HG02623 (cell line): ENCODE results near the gene CDK5.

Experiments used
- ATAC-seq: cut with Tn5 transposase; IDR thresholded peaks from one replicate; pipeline ENCODE4 v1.9.1; 2021; ENCODE audit warnings: moderate library complexity; ENCODE audit not compliant: unreplicated experiment

The CDK5 gene

DNA sequence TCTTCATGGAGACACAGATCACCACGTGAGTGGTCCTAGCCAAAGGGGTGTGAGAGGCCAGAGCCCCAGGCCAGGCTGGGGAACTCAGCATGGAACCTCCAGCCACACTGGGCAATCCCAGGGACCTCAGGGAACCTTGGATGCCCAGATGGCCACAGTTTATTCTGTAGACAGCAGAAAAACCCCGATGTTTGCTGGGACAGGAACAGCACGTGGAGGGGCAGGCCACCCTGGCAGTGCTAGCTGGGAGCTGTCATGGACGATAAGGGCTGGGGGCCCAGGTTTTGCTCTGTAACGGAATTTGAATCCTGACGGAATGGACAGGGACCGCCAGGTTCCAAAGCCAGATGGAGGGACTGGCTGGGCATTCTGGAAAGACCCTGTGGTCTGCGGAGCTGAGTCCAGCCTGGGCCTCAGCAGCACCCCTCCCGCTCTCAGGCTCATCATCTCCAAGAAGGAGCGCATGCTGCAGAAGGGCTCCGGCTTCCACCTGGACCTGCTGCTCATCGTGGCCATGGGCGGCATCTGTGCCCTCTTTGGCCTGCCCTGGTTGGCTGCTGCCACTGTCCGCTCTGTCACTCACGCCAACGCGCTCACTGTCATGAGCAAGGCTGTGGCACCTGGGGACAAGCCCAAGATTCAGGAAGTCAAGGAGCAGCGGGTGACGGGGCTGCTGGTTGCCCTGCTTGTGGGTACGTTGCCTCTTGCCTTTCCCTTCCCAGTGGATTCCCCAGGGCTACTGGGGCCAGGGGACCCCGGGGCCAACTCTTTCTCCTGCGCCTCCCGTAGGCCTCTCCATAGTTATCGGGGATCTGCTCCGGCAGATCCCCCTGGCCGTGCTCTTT is 17.3 kb upstream of the CDK5 start:
- no peak for ATAC-seq

DNA sequence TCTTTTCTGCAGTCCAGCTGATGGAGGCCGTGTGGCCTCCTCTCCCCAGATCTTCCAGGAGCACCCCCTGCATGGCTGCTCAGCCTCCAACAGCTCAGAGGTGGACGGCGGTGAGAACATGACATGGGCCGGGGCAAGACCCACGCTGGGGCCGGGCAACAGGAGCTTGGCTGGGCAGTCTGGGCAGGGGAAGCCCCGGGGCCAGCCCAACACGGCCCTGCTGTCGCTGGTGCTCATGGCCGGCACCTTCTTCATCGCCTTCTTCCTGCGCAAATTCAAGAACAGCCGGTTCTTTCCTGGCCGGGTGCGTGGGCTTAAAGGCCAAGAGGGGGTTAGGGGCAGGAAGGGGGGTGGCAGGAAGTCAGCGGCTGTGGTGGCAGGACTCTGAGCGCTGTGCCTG is 16.3 kb upstream of the CDK5 start:
- ATAC-seq: no peak

DNA sequence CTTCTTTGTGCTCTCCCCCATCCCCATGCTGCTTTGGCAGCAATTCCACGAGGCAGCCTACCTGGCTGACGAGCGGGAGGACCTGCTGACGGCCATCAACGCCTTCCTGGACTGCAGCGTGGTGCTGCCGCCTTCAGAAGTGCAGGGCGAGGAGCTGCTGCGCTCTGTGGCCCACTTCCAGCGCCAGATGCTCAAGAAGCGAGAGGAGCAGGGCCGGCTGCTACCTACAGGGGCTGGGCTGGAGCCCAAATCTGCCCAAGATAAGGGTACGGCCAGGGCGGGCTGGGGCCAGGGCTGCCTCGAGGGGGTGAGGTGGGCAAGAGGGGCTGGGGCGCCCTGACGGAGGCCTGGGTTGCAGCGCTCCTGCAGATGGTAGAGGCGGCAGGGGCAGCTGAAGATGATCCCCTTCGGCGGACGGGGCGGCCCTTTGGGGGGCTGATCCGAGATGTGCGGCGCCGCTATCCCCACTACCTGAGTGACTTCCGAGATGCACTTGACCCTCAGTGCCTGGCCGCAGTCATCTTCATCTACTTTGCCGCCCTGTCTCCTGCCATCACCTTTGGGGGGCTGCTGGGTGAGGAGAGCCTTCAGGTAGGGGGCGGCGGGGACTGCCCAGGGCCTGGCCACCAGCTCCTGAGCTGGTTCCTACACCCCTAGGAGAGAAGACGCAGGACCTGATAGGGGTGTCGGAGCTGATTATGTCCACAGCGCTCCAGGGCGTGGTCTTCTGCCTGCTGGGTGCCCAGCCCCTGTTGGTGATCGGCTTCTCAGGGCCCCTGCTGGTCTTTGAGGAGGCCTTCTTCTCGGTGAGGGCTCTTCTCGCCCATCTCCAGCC is 13.6 kb upstream of the CDK5 start:
- no peak for ATAC-seq

DNA sequence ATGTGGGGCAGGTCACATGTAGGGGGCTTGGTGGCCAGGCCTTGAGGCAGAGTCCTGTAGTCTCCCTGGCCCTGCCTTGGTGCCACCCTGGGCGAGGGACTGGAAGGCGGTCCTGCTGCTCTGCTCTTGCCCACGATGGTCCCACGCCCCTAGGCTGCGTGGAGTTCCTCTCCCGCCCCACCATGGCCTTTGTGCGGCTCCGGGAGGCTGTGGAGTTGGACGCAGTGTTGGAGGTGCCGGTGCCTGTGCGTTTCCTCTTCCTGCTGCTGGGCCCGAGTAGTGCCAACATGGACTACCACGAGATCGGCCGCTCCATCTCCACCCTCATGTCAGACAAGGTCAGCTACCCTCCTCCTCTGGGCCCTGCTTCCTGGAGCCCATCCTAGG is 12.9 kb upstream of the CDK5 start:
- no peak for ATAC-seq

- ATAC-seq: no peak
These were observed 12.3 kb upstream of the CDK5 start for GRCh38 chr7:151069841-151070573.

- no peak for ATAC-seq
These were observed 10.5 kb upstream of the CDK5 start for GRCh38 chr7:151068069-151068773.

- no peak for ATAC-seq
These were observed 8.7 kb upstream of the CDK5 start for GRCh38 chr7:151066273-151066974.

- no peak for ATAC-seq
These were observed 7.8 kb upstream of the CDK5 start for GRCh38 chr7:151065516-151065915.

- no peak for ATAC-seq
These were observed 7.3 kb upstream of the CDK5 start for GRCh38 chr7:151064993-151065392.

- no peak for ATAC-seq
These were observed 6.8 kb upstream of the CDK5 start for GRCh38 chr7:151064454-151064853.

DNA sequence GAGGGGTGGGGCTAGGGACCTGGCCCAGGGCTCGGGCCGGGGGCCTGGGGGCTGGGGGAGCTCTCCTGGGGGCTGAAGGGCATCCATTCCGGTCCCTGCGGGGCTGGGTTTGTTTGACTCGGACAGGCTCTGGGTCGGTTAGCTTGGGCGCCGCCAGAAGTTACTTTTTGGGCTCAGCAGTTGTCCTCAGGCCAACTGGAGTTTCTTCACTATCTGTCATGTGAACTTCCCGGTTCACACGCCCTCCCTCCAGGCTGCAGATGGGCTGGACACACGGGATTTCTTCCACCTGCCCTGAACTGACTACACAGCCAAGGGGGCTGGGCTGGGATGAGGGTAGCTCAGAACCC is 5.5 kb upstream of the CDK5 start:
- ATAC-seq: no peak

GRCh38 chr7:151062399-151063211 is 4.9 kb upstream of the CDK5 start:
- no peak for ATAC-seq

- ATAC-seq: no peak
These were observed 4.4 kb upstream of the CDK5 start for GRCh38 chr7:151062111-151062398.

GRCh38 chr7:151061213-151062110 is 3.8 kb upstream of the CDK5 start:
- no peak for ATAC-seq

DNA sequence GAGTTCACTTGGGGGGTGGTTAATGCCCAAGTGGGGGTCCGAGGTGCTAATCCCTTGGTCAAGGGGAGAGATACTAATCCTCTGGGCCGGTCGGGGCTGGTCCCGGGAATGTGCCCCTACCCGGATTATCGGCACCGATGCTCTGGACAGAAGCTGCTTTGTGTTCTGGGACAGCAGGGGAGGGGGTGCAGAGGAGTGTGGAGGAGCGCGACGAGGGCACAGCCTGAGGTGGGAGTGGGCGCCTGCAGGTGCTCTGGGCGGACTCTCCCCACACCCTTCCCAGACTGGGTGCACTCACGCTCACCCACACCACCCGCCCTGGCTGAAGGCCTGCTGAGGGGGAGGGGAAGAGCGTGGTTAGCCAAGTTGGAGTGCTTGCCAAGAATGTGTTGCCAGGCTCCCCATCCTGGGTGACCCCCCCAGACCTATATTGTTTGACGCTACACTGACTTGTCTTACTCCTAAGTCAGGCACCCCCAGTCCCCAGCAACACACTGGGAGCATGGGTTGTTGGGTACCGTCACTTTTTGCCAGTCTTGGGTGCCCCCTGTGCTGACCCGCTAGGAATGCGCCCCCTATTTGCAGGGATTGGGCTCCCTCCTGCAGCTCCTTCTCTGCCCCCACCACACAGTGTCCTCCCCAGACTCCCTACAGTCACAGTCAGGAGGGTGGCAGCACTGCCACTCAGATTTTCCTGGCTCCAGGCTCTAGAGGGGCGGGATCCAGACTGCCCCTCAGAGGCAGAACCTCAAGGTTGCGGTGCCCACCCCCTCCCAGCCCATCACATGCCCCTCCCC is 2.9 kb upstream of the CDK5 start:
- ATAC-seq: no peak

DNA sequence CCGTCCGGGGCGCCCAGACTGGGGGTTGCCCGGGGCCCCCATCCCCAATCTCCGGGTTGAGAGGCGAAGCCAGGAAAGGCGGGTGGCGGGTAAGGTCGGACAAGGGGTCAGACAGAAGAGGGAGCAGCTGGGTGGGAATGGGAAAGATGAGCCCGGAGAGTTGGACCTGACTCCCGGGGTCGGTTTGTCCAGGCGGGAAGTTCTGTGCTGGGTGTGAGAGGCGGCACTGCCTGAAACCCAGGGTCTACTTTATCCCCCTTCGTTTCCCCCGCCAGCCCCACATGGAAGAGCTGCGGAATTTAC is 2.4 kb upstream of the CDK5 start:
- ATAC-seq: no peak

DNA sequence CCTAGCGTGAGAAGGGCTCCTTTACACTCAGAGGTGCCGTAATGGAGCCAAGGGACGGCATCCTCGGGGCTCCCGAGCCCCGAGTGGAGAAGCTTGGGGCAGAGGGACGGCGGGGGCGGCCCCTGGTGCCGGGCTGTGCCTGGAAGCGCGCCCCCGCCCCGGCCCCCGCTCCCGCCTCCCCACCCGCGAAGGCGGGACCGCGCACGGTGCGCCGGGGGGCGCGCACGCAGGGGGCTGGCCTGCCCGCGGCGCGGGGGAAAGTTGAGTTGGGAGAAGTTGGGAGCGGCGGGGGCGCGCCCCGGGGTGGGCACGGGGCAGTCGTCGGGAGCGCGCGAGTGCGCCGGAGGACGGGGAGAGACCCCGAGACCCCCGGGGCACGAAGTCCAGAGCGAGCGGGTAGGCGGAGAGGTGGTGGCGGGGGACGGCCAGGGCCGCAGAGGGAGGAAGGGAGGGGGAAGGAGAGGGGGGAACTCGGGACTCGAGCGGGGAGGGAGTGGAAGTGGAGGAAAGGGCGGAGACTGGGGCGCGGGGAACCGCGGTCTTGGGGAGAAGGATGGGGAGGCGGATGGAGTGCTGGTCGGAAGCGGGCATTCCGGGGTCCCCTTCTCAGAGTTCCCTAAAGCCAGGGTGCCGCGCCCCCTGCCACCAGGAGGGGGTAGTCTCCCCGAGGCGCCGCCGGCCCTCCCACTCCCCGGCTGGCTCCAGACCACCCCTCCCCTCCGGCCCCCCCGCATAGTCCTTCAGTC is 1.8 kb upstream of the CDK5 start, which contains the start of gene SLC4A2:
SLC4A2 (plus strand) TSS at position 223 of the 746 bp plus-strand sequence. CDS start 2,399 bp downstream, outside the sequence.
- ATAC-seq: peak; percentile 24
